Measurements from ENCODE around the gene KRT7.

KRT7 gene

DNA sequence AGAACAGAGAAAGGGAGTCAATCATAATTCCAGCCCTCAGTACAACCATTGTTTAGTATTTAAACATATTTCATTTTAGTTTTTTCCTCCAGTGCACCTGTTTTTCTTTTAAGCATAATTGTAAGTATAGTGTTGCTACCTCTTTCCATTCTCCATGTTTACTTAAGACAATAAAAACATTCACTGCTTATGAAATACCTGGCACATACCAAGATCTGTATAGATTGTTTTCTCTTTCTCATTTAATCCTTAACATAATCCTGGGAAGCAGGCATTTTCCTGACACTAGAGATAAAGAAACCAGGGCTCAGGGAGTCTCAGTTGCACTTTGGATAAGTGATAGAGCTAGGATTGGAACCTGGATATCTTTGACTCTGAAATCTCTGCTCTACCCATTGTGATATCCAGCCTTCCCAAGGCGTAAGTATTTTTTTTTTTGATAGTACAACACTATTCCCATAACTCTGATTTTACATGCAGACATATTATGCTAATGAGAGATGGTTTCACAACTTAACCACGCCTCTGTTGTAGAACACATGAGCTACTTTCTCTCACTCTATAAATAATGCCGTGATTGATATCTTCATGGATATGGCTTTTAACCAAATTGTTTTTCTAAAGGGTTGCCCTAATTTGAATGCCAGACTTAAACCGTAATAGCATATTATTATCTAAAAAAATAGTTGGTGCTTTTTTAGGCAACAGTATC, 11.8 kb upstream of the KRT7 start:
- no peak overlapping the region for H3K27ac ChIP-seq (replicated peaks)
- TF ChIP-seq, protein P1, sequence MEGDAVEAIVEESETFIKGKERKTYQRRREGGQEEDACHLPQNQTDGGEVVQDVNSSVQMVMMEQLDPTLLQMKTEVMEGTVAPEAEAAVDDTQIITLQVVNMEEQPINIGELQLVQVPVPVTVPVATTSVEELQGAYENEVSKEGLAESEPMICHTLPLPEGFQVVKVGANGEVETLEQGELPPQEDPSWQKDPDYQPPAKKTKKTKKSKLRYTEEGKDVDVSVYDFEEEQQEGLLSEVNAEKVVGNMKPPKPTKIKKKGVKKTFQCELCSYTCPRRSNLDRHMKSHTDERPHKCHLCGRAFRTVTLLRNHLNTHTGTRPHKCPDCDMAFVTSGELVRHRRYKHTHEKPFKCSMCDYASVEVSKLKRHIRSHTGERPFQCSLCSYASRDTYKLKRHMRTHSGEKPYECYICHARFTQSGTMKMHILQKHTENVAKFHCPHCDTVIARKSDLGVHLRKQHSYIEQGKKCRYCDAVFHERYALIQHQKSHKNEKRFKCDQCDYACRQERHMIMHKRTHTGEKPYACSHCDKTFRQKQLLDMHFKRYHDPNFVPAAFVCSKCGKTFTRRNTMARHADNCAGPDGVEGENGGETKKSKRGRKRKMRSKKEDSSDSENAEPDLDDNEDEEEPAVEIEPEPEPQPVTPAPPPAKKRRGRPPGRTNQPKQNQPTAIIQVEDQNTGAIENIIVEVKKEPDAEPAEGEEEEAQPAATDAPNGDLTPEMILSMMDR (IDR thresholded peaks at IDR 0.05; ENCODE audit: insufficient read depth, low read length): no peak
- TF ChIP-seq, protein P2, sequence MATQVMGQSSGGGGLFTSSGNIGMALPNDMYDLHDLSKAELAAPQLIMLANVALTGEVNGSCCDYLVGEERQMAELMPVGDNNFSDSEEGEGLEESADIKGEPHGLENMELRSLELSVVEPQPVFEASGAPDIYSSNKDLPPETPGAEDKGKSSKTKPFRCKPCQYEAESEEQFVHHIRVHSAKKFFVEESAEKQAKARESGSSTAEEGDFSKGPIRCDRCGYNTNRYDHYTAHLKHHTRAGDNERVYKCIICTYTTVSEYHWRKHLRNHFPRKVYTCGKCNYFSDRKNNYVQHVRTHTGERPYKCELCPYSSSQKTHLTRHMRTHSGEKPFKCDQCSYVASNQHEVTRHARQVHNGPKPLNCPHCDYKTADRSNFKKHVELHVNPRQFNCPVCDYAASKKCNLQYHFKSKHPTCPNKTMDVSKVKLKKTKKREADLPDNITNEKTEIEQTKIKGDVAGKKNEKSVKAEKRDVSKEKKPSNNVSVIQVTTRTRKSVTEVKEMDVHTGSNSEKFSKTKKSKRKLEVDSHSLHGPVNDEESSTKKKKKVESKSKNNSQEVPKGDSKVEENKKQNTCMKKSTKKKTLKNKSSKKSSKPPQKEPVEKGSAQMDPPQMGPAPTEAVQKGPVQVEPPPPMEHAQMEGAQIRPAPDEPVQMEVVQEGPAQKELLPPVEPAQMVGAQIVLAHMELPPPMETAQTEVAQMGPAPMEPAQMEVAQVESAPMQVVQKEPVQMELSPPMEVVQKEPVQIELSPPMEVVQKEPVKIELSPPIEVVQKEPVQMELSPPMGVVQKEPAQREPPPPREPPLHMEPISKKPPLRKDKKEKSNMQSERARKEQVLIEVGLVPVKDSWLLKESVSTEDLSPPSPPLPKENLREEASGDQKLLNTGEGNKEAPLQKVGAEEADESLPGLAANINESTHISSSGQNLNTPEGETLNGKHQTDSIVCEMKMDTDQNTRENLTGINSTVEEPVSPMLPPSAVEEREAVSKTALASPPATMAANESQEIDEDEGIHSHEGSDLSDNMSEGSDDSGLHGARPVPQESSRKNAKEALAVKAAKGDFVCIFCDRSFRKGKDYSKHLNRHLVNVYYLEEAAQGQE (IDR thresholded peaks at IDR 0.05; ENCODE audit: insufficient replicate concordance, low read depth): no peak
- TF ChIP-seq POLR2AphosphoS5 (IDR thresholded peaks at IDR 0.05; ENCODE audit: low read depth) (no peak), SPI1 (IDR thresholded peaks at IDR 0.05; ENCODE audit: borderline replicate concordance, low read depth) (no peak), GABPA (IDR thresholded peaks at IDR 0.05; ENCODE audit: low read depth) (no peak)
- DNase-seq (ENCODE audit: low read depth in 1 of 2, low spot score in 1 of 2): no peak
- peaks cover 7% of the 10 kb centered on the region for H3K27me3 ChIP-seq (ENCODE audit: insufficient read depth, poor library complexity, severe bottlenecking)
- H3K4me3 ChIP-seq (replicated peaks; ENCODE audit: insufficient read depth, low read length): no peak overlapping the region

DNA sequence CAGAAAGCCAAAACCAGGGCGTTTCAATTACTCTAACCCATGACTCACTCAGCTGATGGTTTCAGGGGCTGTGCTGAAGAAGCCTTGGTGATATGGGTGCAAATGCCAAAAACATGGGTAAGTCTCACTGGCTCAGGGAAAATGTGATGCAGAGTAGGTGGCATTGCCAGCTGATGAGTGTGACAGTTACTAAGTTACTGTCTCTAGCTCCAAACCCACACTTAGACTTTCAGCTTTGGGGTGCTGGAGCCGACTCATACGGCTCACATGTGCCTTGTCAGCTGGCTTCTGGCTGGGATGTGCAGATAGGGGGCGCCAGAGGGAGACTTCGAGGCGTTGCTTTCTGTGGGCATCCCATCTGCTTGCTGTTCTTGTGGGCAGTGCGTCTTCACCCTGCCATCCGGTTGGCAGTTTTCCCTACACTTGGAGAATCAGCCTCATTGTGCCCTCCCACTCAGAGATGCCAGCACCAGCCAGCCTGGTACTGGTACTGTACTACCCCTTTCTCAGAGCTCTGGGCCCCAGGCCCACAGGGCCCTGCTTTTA, 11.1 kb upstream of the KRT7 start:
- Histone ChIP-seq H3K27me3 (ENCODE audit: insufficient read depth, poor library complexity, severe bottlenecking) (peaks cover 7% of the 10 kb centered on the region), H3K27ac (replicated peaks) (no peak overlapping the region), H3K4me3 (replicated peaks; ENCODE audit: insufficient read depth, low read length) (no peak overlapping the region)
- TF ChIP-seq, protein P1 (IDR thresholded peaks at IDR 0.05; ENCODE audit: insufficient read depth, low read length): peak; percentile 58
- TF ChIP-seq SPI1 (IDR thresholded peaks at IDR 0.05; ENCODE audit: borderline replicate concordance, low read depth) (no peak), GABPA (IDR thresholded peaks at IDR 0.05; ENCODE audit: low read depth) (no peak), POLR2AphosphoS5 (IDR thresholded peaks at IDR 0.05; ENCODE audit: low read depth) (no peak)
- DNase-seq (ENCODE audit: low read depth in 1 of 2, low spot score in 1 of 2): peak; percentile 61 to 69

DNA sequence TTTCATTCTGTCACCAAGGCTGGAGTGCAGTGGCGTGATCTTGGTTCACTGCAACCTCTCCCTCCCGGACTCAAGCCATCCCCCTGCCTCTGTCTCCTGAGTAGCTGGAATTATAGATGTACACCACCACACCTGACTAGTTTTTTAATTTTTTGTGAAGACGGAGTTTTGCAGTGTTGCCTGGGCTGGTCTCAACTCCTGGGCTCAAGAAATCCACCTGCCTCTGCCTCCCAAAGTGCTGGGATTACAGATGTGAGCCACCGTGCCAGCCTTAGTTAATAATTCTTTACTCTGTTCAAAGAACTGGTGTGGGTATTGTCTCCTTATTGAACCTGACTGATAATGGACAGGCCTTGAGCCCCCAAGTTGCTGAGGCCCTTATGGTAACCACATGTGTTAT, 10.4 kb upstream of the KRT7 start:
- Histone ChIP-seq H3K27me3 (ENCODE audit: insufficient read depth, poor library complexity, severe bottlenecking) (peaks cover 7% of the 10 kb centered on the region), H3K27ac (replicated peaks) (no peak overlapping the region), H3K4me3 (replicated peaks; ENCODE audit: insufficient read depth, low read length) (no peak overlapping the region)
- TF ChIP-seq SPI1 (IDR thresholded peaks at IDR 0.05; ENCODE audit: borderline replicate concordance, low read depth) (no peak), POLR2AphosphoS5 (IDR thresholded peaks at IDR 0.05; ENCODE audit: low read depth) (no peak), GABPA (IDR thresholded peaks at IDR 0.05; ENCODE audit: low read depth) (no peak)
- TF ChIP-seq, protein P1 (IDR thresholded peaks at IDR 0.05; ENCODE audit: insufficient read depth, low read length): no peak
- TF ChIP-seq, protein P2 (IDR thresholded peaks at IDR 0.05; ENCODE audit: insufficient replicate concordance, low read depth): no peak
- no peak for DNase-seq (ENCODE audit: low read depth in 1 of 2, low spot score in 1 of 2)
